HCT116 (cell line): ENCODE measurements around the gene RNF25.

Source experiments
- CEBPB ChIP-seq: IDR thresholded peaks from 2 replicates; pipeline ENCODE4 v1.6.1; 2012; ENCODE audit warnings: low read depth
- EZH2 ChIP-seq: fragments of 200-600 bp; sonication (generic); IDR thresholded peaks from 2 replicates; pipeline ENCODE4 v1.6.1; 2017; ENCODE audit warnings: antibody characterized with exemption, mixed run types
- POLR2A ChIP-seq: IDR thresholded peaks from 2 replicates; pipeline ENCODE4 v1.7.0; 2011; ENCODE audit warnings: borderline replicate concordance; ENCODE audit not compliant: insufficient read depth, insufficient read length; ENCODE audit errors: extremely low read depth
- POLR2AphosphoS5 ChIP-seq: IDR thresholded peaks from 2 replicates; pipeline ENCODE4 v1.6.1; 2011; ENCODE audit warnings: mild to moderate bottlenecking, low read depth, low read length, moderate library complexity
- SP1 ChIP-seq: IDR thresholded peaks from 2 replicates; pipeline ENCODE4 v1.6.1; 2012; ENCODE audit warnings: low read depth
- SRF ChIP-seq: IDR thresholded peaks from 2 replicates; pipeline ENCODE4 v1.6.1; 2012; ENCODE audit warnings: low read depth
- TF ChIP-seq, protein P1 (sequence below), 3 experiments: fragments of 200-600 bp in 1 of 3; sonication (generic) in 1 of 3; IDR thresholded peaks in 2 of 3; conservative IDR thresholded peaks in 1 of 3; 2 replicates each; pipeline ENCODE4 v1.5.1; 2012 to 2017; ENCODE audit warnings: low read depth in 2 of 3, low read length in 2 of 3, antibody characterized with exemption in 1 of 3, borderline replicate concordance in 1 of 3, control low read depth in 1 of 3, mild to moderate bottlenecking in 1 of 3, mixed read lengths in 1 of 3, mixed run types in 1 of 3, moderate library complexity in 1 of 3; ENCODE audit not compliant: insufficient read depth in 1 of 3
- TF ChIP-seq, protein P2 (sequence below): IDR thresholded peaks from 2 replicates; pipeline ENCODE4 v1.6.1; 2012

DNA sequence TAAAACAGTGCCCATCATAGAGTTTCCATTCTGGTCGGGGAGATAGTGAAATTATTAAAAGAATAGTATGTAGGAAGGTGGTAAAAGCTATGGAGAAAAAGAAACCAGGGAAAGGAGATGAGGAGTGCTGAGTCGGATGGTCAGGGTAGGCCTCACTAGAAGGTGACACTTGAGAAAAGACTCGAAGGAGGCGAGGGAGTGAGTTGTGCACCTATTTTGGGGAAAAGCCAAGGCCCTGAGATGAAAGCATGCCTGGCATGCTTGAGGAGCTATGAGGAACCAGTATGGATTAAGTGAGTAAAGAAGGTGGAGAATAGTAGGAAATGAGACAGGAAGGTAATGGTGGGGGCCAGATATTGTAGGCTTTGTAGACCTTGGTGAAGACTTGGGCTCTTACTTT lies 31.5 kb upstream of the RNF25 start:
- TF ChIP-seq SP1 (no peak), POLR2A (no peak), EZH2 (no peak), SRF (no peak), POLR2AphosphoS5 (no peak), CEBPB (no peak)
- TF ChIP-seq, protein P1, sequence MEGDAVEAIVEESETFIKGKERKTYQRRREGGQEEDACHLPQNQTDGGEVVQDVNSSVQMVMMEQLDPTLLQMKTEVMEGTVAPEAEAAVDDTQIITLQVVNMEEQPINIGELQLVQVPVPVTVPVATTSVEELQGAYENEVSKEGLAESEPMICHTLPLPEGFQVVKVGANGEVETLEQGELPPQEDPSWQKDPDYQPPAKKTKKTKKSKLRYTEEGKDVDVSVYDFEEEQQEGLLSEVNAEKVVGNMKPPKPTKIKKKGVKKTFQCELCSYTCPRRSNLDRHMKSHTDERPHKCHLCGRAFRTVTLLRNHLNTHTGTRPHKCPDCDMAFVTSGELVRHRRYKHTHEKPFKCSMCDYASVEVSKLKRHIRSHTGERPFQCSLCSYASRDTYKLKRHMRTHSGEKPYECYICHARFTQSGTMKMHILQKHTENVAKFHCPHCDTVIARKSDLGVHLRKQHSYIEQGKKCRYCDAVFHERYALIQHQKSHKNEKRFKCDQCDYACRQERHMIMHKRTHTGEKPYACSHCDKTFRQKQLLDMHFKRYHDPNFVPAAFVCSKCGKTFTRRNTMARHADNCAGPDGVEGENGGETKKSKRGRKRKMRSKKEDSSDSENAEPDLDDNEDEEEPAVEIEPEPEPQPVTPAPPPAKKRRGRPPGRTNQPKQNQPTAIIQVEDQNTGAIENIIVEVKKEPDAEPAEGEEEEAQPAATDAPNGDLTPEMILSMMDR (IDR thresholded peaks at IDR 0.05 in 2 of 3, conservative IDR thresholded peaks at IDR 0.05 in 1 of 3; ENCODE audit: borderline replicate concordance in 1 of 3, insufficient read depth in 1 of 3, low read depth in 2 of 3, low read length in 2 of 3), result no peak
- TF ChIP-seq, protein P2, sequence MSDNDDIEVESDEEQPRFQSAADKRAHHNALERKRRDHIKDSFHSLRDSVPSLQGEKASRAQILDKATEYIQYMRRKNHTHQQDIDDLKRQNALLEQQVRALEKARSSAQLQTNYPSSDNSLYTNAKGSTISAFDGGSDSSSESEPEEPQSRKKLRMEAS, result no peak
